ENCODE results near the gene NDFIP2. TPM values are rescaled to one million over a fixed set of nuclear protein-coding genes. Genes with fewer than 3 reads are reported as not detected.

Gene NDFIP2
- total and polyA plus RNA-seq, 2 donors (not counting 3 experiments of a cell fraction or from before 2014, with no cell fraction given): 7.9 to 18.5 TPM

DNA sequence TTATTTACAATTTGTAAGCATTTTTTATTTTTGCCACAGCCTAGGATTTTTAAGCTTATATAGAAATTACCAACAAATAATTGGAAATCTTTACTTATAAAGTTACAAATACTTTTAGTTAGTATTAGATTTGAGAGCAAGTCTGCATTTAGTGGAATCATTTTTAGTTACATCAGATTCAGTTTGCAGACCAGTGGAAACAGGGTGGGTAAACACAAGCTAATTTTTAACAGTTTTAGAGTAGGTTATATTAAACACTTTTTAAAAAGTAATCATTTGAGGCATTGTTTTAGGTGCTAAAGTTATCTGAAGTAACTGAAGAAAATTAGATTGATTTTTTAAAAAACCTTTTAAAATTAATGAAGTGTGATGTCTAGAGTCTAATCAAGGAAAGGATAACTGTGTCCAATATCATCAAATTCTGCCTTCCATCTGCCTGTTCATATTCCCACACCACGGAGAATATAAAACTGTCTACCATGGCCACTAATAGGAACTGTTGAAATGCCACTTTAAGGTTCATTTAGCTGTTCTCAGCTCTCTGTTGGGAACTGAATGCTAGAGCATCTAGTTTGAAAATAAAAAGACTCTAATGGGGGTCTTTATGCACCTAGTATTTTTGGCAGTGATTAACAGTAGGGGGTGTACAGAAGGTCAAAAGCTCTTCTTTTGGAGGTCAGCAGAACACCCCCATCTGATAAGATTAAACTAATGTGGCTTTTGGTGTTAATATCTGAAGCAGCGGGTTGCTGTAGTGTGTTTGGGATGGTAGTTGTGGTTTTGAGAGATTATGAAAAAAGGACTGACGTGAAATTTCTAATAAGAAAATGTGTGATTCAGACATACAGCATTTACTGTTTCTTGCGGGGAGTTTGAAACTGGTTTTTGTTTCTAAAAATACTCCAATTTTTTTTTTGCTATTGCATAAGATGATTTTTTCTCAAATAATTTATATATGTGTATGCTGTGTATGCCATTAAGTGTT is 66.5 kb downstream of the NDFIP2 start:
- Histone ChIP-seq H3K9me3 (replicated peaks; ENCODE audit: control insufficient read depth, insufficient read depth, low read length) (no peaks in the 10 kb centered on the region), H3K27ac (ENCODE audit: insufficient read depth, low read depth, low read length) (no peak overlapping the region), H3K9me1 (replicated peaks; ENCODE audit: control insufficient read depth, extremely low read depth, insufficient read depth, low read length) (no peaks in the 10 kb centered on the region), H3K79me2 (ENCODE audit: control insufficient read depth, insufficient read depth, low read length) (no peaks in the 10 kb centered on the region), H4K20me1 (replicated peaks; ENCODE audit: control insufficient read depth, extremely low read depth, insufficient read depth, low read length) (no peaks in the 10 kb centered on the region), H3K4me3 (replicated peaks in 1 of 3; ENCODE audit: insufficient read depth in 1 of 3, low read depth in 1 of 3, low read length in 3 of 3) (no peak overlapping the region), H3K27me3 (ENCODE audit: control insufficient read depth in 2 of 2, insufficient read depth in 2 of 2, low read length in 2 of 2) (no peaks in the 10 kb centered on the region), H2AFZ (ENCODE audit: low read depth, low read length) (no peak overlapping the region), H3K4me2 (ENCODE audit: insufficient read depth, low read length) (no peak overlapping the region), H3K9ac (replicated peaks; ENCODE audit: extremely low read depth, insufficient read depth, low read length) (peak overlapping the region; percentile 1), H3K36me3 (ENCODE audit: control insufficient read depth in 2 of 2, extremely low read depth in 1 of 2, insufficient read depth in 2 of 2, low read length in 2 of 2) (no peaks in the 10 kb centered on the region), H3K4me1 (ENCODE audit: control insufficient read depth, extremely low read depth, insufficient read depth, low read length) (no peaks in the 10 kb centered on the region)
- POLR2A ChIA-PET: no interaction called here
- BruUV-seq (replicated peaks): no TSS peak
- dilution Hi-C loops (cut with MboI; ENCODE audit: extremely low pct_ligation_motif_present, low sequenced_read_pairs): no loop called here
- TF ChIP-seq POLR2A (IDR thresholded peaks at IDR 0.05; ENCODE audit: low read depth, low read length) (no peak), JUN (IDR thresholded peaks at IDR 0.05; ENCODE audit: borderline replicate concordance, insufficient read depth, insufficient read length, low read depth) (no peak), FOS (IDR thresholded peaks at IDR 0.05; ENCODE audit: borderline replicate concordance, insufficient read depth, low read length) (no peak), EZH2 (IDR thresholded peaks at IDR 0.05; ENCODE audit: borderline replicate concordance, low read depth, low read length, severe bottlenecking) (no peak)
- DNase-seq (ENCODE audit: low read depth, low spot score) (no peak), FAIRE-seq (no peak)
- intact Hi-C loops (cut with micrococcal nuclease): loop anchor here (5.0 to 10.0 kb wide), 2 partner anchors 573 to 795 kb away; partner anchors contain the start of gene SPRY2
- CTCF ChIA-PET: interaction anchor here (0.9 to 1.6 kb wide), 2 partner anchors 123 to 1470 kb away, joined by 3 to 15 read pairs; no protein-coding TSS in a partner anchor

DNA sequence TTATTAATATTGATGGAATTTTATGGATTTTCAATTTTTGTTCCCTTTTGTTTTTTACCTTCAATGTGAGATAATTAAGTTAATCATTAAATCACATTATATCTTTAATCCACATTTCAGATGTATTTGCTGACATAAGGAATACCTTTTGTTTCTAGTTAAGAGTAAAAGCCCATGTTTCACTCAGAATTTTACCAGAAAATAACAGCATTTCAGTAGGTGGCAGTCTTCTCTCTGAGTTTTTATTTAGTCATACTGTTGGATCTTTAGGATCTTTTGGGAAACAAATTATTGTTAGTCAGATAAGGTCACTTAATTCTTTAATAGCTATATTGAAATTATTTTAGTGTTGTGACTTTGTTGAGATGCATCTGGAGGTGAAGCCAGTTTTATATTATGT is 67.9 kb downstream of the NDFIP2 start:
- Histone ChIP-seq H3K36me3 (ENCODE audit: control insufficient read depth in 2 of 2, extremely low read depth in 1 of 2, insufficient read depth in 2 of 2, low read length in 2 of 2) (no peaks in the 10 kb centered on the region), H3K4me1 (ENCODE audit: control insufficient read depth, extremely low read depth, insufficient read depth, low read length) (no peaks in the 10 kb centered on the region), H3K27me3 (ENCODE audit: control insufficient read depth in 2 of 2, insufficient read depth in 2 of 2, low read length in 2 of 2) (no peaks in the 10 kb centered on the region), H3K4me2 (ENCODE audit: insufficient read depth, low read length) (no peak overlapping the region), H3K9ac (replicated peaks; ENCODE audit: extremely low read depth, insufficient read depth, low read length) (no peak overlapping the region), H3K27ac (ENCODE audit: insufficient read depth, low read depth, low read length) (no peak overlapping the region), H3K9me3 (replicated peaks; ENCODE audit: control insufficient read depth, insufficient read depth, low read length) (no peaks in the 10 kb centered on the region), H3K79me2 (ENCODE audit: control insufficient read depth, insufficient read depth, low read length) (no peaks in the 10 kb centered on the region), H3K4me3 (replicated peaks in 1 of 3; ENCODE audit: insufficient read depth in 1 of 3, low read depth in 1 of 3, low read length in 3 of 3) (no peak overlapping the region), H2AFZ (ENCODE audit: low read depth, low read length) (no peak overlapping the region), H3K9me1 (replicated peaks; ENCODE audit: control insufficient read depth, extremely low read depth, insufficient read depth, low read length) (no peaks in the 10 kb centered on the region), H4K20me1 (replicated peaks; ENCODE audit: control insufficient read depth, extremely low read depth, insufficient read depth, low read length) (no peaks in the 10 kb centered on the region)
- dilution Hi-C loops (cut with MboI; ENCODE audit: extremely low pct_ligation_motif_present, low sequenced_read_pairs) (no loop called here), intact Hi-C loops (cut with micrococcal nuclease) (loop anchor here (1.0 to 10.0 kb wide), 4 partner anchors 574 to 1468 kb away; partner anchors contain the start of gene SPRY2)
- BruUV-seq (replicated peaks): no TSS peak
- ChIA-PET POLR2A (no interaction called here), CTCF (interaction anchor here (0.7 to 2.7 kb wide), 8 partner anchors 99 to 1469 kb away, joined by 3 to 14 read pairs (median 4); no protein-coding TSS in a partner anchor)
- DNase-seq (ENCODE audit: low read depth, low spot score) (peak; percentile 50), FAIRE-seq (no peak)
- TF ChIP-seq FOS (IDR thresholded peaks at IDR 0.05; ENCODE audit: borderline replicate concordance, insufficient read depth, low read length) (no peak), JUN (IDR thresholded peaks at IDR 0.05; ENCODE audit: borderline replicate concordance, insufficient read depth, insufficient read length, low read depth) (no peak), POLR2AphosphoS5 (IDR thresholded peaks at IDR 0.05; ENCODE audit: insufficient read depth, low read depth, low read length) (no peak), POLR2A (IDR thresholded peaks at IDR 0.05; ENCODE audit: low read depth, low read length) (no peak), GATA2 (IDR thresholded peaks at IDR 0.05; ENCODE audit: insufficient read depth, insufficient read length, low read depth, low read length) (no peak), EZH2 (IDR thresholded peaks at IDR 0.05; ENCODE audit: borderline replicate concordance, low read depth, low read length, severe bottlenecking) (no peak), MYC (IDR thresholded peaks at IDR 0.05; ENCODE audit: low read depth, low read length) (no peak)
- TF ChIP-seq, protein P1, sequence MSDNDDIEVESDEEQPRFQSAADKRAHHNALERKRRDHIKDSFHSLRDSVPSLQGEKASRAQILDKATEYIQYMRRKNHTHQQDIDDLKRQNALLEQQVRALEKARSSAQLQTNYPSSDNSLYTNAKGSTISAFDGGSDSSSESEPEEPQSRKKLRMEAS (IDR thresholded peaks at IDR 0.05; ENCODE audit: insufficient read depth, insufficient read length): no peak
- TF ChIP-seq, protein P2, sequence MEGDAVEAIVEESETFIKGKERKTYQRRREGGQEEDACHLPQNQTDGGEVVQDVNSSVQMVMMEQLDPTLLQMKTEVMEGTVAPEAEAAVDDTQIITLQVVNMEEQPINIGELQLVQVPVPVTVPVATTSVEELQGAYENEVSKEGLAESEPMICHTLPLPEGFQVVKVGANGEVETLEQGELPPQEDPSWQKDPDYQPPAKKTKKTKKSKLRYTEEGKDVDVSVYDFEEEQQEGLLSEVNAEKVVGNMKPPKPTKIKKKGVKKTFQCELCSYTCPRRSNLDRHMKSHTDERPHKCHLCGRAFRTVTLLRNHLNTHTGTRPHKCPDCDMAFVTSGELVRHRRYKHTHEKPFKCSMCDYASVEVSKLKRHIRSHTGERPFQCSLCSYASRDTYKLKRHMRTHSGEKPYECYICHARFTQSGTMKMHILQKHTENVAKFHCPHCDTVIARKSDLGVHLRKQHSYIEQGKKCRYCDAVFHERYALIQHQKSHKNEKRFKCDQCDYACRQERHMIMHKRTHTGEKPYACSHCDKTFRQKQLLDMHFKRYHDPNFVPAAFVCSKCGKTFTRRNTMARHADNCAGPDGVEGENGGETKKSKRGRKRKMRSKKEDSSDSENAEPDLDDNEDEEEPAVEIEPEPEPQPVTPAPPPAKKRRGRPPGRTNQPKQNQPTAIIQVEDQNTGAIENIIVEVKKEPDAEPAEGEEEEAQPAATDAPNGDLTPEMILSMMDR (IDR thresholded peaks at IDR 0.05; ENCODE audit: extremely low read depth in 1 of 2, insufficient read depth in 1 of 2, low read depth in 1 of 2, low read length in 2 of 2): no peak

All from endothelial cell of umbilical vein (primary cell).